Lower leg skin (tissue), 4 donors: ENCODE data around the gene S100A2. TPM values are rescaled to one million over a fixed set of nuclear protein-coding genes. Genes with fewer than 3 reads are reported as not detected.

Experiments used
- DNase-seq, 2 donors: peaks; one replicate each; pipeline ENCODE4 v3.0.0-alpha.2; 2019; ENCODE audit warnings: low spot score in 2 of 2
- H3K4me3 ChIP-seq: fragments of 200-600 bp; sonication (generic); 2 replicates; pipeline ENCODE4 v1.5.1; 2017; ENCODE audit warnings: mild to moderate bottlenecking, low read depth; ENCODE audit not compliant: poor library complexity, severe bottlenecking
- CTCF ChIP-seq, 3 donors: fragments of 450-650 bp; IDR thresholded peaks; one replicate each; pipeline ENCODE4 v1.5.1; 2016; ENCODE audit warnings: antibody characterized with exemption in 3 of 3, mild to moderate bottlenecking in 3 of 3, moderate library complexity in 2 of 3
- POLR2A ChIP-seq, 2 donors: fragments of 450-650 bp; IDR thresholded peaks; one replicate each; pipeline ENCODE4 v1.6.1; 2016 to 2017; ENCODE audit warnings: antibody characterized with exemption in 2 of 2, mild to moderate bottlenecking in 1 of 2, moderate library complexity in 1 of 2
- WGBS, 2 donors: methylation state at CpG; one replicate each; pipeline ENCODE4 v1.1.5; 2018; 5-methylcytosine and 5-hydroxymethylcytosine counted together
- intact Hi-C: fragments of 100-400 bp; cut with DNase I; formaldehyde crosslinking; loops from one replicate; pipeline ENCODE4 v1.15.0; 2023; ENCODE audit warnings: low total_unique reads
- total RNA-seq, 4 donors: library from RNA; depleted of rRNA; stranded (reverse); fragments of >200 nt; gene quantifications; one replicate each; pipeline ENCODE4 v1.1.0, GENCODE V29; 2016

The S100A2 gene
- total RNA-seq, 4 donors from 2014 or later = 71.5 to 143 (median 96.4) TPM

GRCh38 chr1:153536671-153537375, 28.8 kb downstream of the S100A2 start:
- TF ChIP-seq CTCF (IDR thresholded peaks at IDR 0.05) (no peak), POLR2A (IDR thresholded peaks at IDR 0.05) (no peak)
- intact Hi-C loops = loop anchor here (10.0 kb wide), 1 partner anchor 88 kb away; the partner anchor contains the start of genes S100A1 and S100A13
- WGBS, 2 donors = 67 to 69% methylated on average over 9 of the region's 9 CpGs
- DNase-seq = peak; percentile 62 to 90
- no peak overlapping the region for H3K4me3 ChIP-seq

- 0 to 2% methylated on average over 19 to 31 of the region's 38 CpGs for WGBS, 2 donors
- intact Hi-C loops = loop anchor here (10.0 kb wide), 1 partner anchor 89 kb away; the partner anchor contains the start of genes S100A1 and S100A13
- H3K4me3 ChIP-seq = peak overlapping the region; percentile 69
- DNase-seq = peak; percentile 90 to 98
- TF ChIP-seq CTCF (IDR thresholded peaks at IDR 0.05) (no peak), POLR2A (IDR thresholded peaks at IDR 0.05) (peak in 1 of 2 donors; percentile 5)
Observed at GRCh38 chr1:153536012-153536670, 29.5 kb downstream of the S100A2 start.

GRCh38 chr1:153535242-153536011, 30.2 kb downstream of the S100A2 start, which contains the start of gene S100A6:
S100A6 (minus strand) TSS chr1:153535991; CDS start chr1:153535339, 652 bp downstream.
- intact Hi-C loops = loop anchor here (10.0 kb wide), 1 partner anchor 89 kb away; the partner anchor contains the start of genes S100A1 and S100A13
- peak within 1 kb of the TSS; percentile 69 for H3K4me3 ChIP-seq
- DNase-seq = peak; percentile 83 to 96
- TF ChIP-seq POLR2A (IDR thresholded peaks at IDR 0.05) = peak in 1 of 2 donors; percentile 65
- TF ChIP-seq CTCF (IDR thresholded peaks at IDR 0.05) = no peak
- WGBS, 2 donors = 1 to 2% methylated on average over 9 to 18 of the region's 18 CpGs

GRCh38 chr1:153534925-153535241, 30.8 kb downstream of the S100A2 start:
- intact Hi-C loops = loop anchor here (10.0 kb wide), 1 partner anchor 90 kb away; the partner anchor contains the start of genes S100A1 and S100A13
- WGBS, 2 donors = 43 to 47% methylated on average over 3 of the region's 3 CpGs
- TF ChIP-seq CTCF (IDR thresholded peaks at IDR 0.05) (no peak), POLR2A (IDR thresholded peaks at IDR 0.05) (no peak)

GRCh38 chr1:153534226-153534924, 31.3 kb downstream of the S100A2 start:
- TF ChIP-seq POLR2A (IDR thresholded peaks at IDR 0.05) (no peak), CTCF (IDR thresholded peaks at IDR 0.05) (no peak)
- H3K4me3 ChIP-seq = peak overlapping the region; percentile 69
- 23 to 25% methylated on average over 7 of the region's 7 CpGs for WGBS, 2 donors
- intact Hi-C loops = loop anchor here (10.0 kb wide), 1 partner anchor 90 kb away; the partner anchor contains the start of genes S100A1 and S100A13
- DNase-seq = peak; percentile 56 to 86

More at GRCh38 chr1:153534925-153535241, 30.8 kb downstream of the S100A2 start:
- peak overlapping the region; percentile 69 for H3K4me3 ChIP-seq
- DNase-seq = peak in 1 of 2 donors; percentile 82
